HCT116 (cell line): ENCODE measurements around the gene NCR3LG1. TPM values are rescaled to one million over a fixed set of nuclear protein-coding genes. Genes with fewer than 3 reads are reported as not detected.
A peak's percentile ranks its signal among the peaks of the same experiment; 100 is the strongest.

ENCODE experiments used
- ATAC-seq: fragments of 200-7000 bp; cut with Tn5 transposase; 2 replicates; pipeline ENCODE4 v1.9.1; 2020; ENCODE audit warnings: mild to moderate bottlenecking, moderate library complexity
- BruUV-seq: library from RNA; stranded (reverse); fragments of 400-500 nt; replicated peaks from 2 replicates; lab custom pipeline; 2021; lab: Mats Ljungman, UMichigan
- CTCF ChIA-PET: fragments of 300-600 bp; sonication (Branson Sonifier 250); formaldehyde crosslinking; loops from one replicate; lab custom pipeline; 2021; ENCODE audit warnings: antibody characterized with exemption; lab: Charles Lee
- POLR2A ChIA-PET: fragments of 300-600, 350-600 bp; sonication (Branson Sonifier 250); formaldehyde crosslinking; loops from one replicate; lab custom pipeline; 2021; ENCODE audit warnings: antibody characterized with exemption; lab: Charles Lee
- RAD21 ChIA-PET, 2 experiments: fragments of 300-600 bp; sonication (Branson Sonifier 250); formaldehyde crosslinking; loops; one replicate each; lab custom pipeline; 2023; ENCODE audit warnings: low total read pairs in 2 of 2; ENCODE audit not compliant: uncharacterized antibody in 2 of 2, unreplicated experiment in 2 of 2, low non-redundant PET in 1 of 2; lab: Charles Lee
- DNase-seq: peaks from one replicate; pipeline ENCODE4 v3.0.0-alpha.2; 2010; ENCODE audit warnings: low read depth, low spot score
- H2AFZ ChIP-seq: fragments of 200-600 bp; shearing (Covaris generic), sonication (generic); 2 replicates; pipeline ENCODE4 v1.6.1; 2017; ENCODE audit warnings: low read depth, mixed run types, mixed read lengths, antibody characterized with exemption, low read length; ENCODE audit not compliant: poor library complexity, severe bottlenecking
- H3K27ac ChIP-seq: 2 replicates; pipeline ENCODE4 v1.5.1; 2012; ENCODE audit warnings: low read depth, low read length
- H3K27me3 ChIP-seq: fragments of 200-600 bp; sonication (generic); 2 replicates; pipeline ENCODE4 v1.6.1; 2016; ENCODE audit warnings: mixed run types, low read length, mixed read lengths; ENCODE audit not compliant: insufficient read depth
- H3K36me3 ChIP-seq, 2 experiments: fragments of 200-500 bp in 1 of 2; fragments of 200-600 bp in 1 of 2; sonication (Bioruptor generic) in 1 of 2; sonication (generic) in 1 of 2; 2 replicates each; pipeline versions ENCODE4 v1.5.1 to v1.6.1; 2014 to 2016; ENCODE audit warnings: low read length in 2 of 2, inconsistent platforms in 1 of 2, mixed read lengths in 1 of 2, mixed run types in 1 of 2; ENCODE audit not compliant: insufficient read depth in 2 of 2, control insufficient read depth in 1 of 2
- H3K4me1 ChIP-seq, 2 experiments: fragments of 200-600 bp in 1 of 2; sonication (generic) in 1 of 2; 2 replicates each; pipeline versions ENCODE4 v1.5.1 to v1.6.1; 2012 to 2017; ENCODE audit warnings: low read length in 2 of 2, inconsistent platforms in 1 of 2, mild to moderate bottlenecking in 1 of 2, mixed read lengths in 1 of 2, mixed run types in 1 of 2, moderate library complexity in 1 of 2; ENCODE audit not compliant: insufficient read depth in 2 of 2, control insufficient read depth in 1 of 2
- H3K4me2 ChIP-seq: fragments of 200-600 bp; sonication (generic); 2 replicates; pipeline ENCODE4 v1.6.1; 2017; ENCODE audit warnings: mixed run types, low read length, mixed read lengths
- H3K4me3 ChIP-seq, 2 experiments: fragments of 200-600 bp in 1 of 2; sonication (generic) in 1 of 2; replicated peaks in 1 of 2; 2 replicates each; pipeline ENCODE4 v1.5.1; 2011 to 2016; ENCODE audit warnings: low read length in 2 of 2, control low read depth in 1 of 2, low read depth in 1 of 2, mild to moderate bottlenecking in 1 of 2, mixed read lengths in 1 of 2, mixed run types in 1 of 2
- H3K79me2 ChIP-seq: fragments of 200-600 bp; sonication (generic); 2 replicates; pipeline ENCODE4 v1.6.1; 2017; ENCODE audit warnings: mild to moderate bottlenecking, mixed run types, low read length, moderate library complexity, mixed read lengths; ENCODE audit not compliant: insufficient read depth
- H3K9ac ChIP-seq: fragments of 200-600 bp; sonication (generic); 2 replicates; pipeline ENCODE4 v1.6.1; 2016; ENCODE audit warnings: low read length, mixed read lengths
- H3K9me2 ChIP-seq: fragments of 200-600 bp; sonication (generic), shearing (Covaris generic); 2 replicates; pipeline ENCODE4 v1.6.1; 2017; ENCODE audit warnings: mixed run types, mild to moderate bottlenecking, moderate library complexity; ENCODE audit not compliant: insufficient read depth
- H3K9me3 ChIP-seq, 2 experiments: fragments of 200-500 bp in 1 of 2; fragments of 200-600 bp in 1 of 2; sonication (Bioruptor generic) in 1 of 2; sonication (generic) in 1 of 2; 2 replicates each; pipeline ENCODE4 v1.6.1; 2014 to 2017; ENCODE audit warnings: low read length in 2 of 2, mixed read lengths in 2 of 2, inconsistent platforms in 1 of 2, low read depth in 1 of 2, mild to moderate bottlenecking in 1 of 2, mixed run types in 1 of 2, moderate library complexity in 1 of 2; ENCODE audit not compliant: control insufficient read depth in 1 of 2, insufficient read depth in 1 of 2
- H4K20me1 ChIP-seq: fragments of 200-600 bp; sonication (generic), shearing (Covaris generic); 2 replicates; pipeline ENCODE4 v1.6.1; 2017; ENCODE audit warnings: mixed run types, mild to moderate bottlenecking, moderate library complexity; ENCODE audit not compliant: insufficient read depth
- CBX3 ChIP-seq: IDR thresholded peaks from 2 replicates; pipeline ENCODE4 v1.6.1; 2012; ENCODE audit warnings: low read depth
- CEBPB ChIP-seq: IDR thresholded peaks from 2 replicates; pipeline ENCODE4 v1.6.1; 2012; ENCODE audit warnings: low read depth
- EGR1 ChIP-seq: IDR thresholded peaks from 2 replicates; pipeline ENCODE4 v1.6.1; 2012; ENCODE audit warnings: low read depth
- ELF1 ChIP-seq: IDR thresholded peaks from 2 replicates; pipeline ENCODE4 v1.6.1; 2012; ENCODE audit warnings: low read depth, borderline replicate concordance
- EZH2phosphoT487 ChIP-seq: fragments of 200-600 bp; IDR thresholded peaks from 2 replicates; pipeline ENCODE4 v1.6.1; 2018; ENCODE audit warnings: antibody characterized with exemption, borderline replicate concordance
- POLR2A ChIP-seq: IDR thresholded peaks from 2 replicates; pipeline ENCODE4 v1.7.0; 2011; ENCODE audit warnings: borderline replicate concordance; ENCODE audit not compliant: insufficient read depth, insufficient read length; ENCODE audit errors: extremely low read depth
- POLR2AphosphoS5 ChIP-seq: IDR thresholded peaks from 2 replicates; pipeline ENCODE4 v1.6.1; 2011; ENCODE audit warnings: mild to moderate bottlenecking, low read depth, low read length, moderate library complexity
- SIN3A ChIP-seq: IDR thresholded peaks from 2 replicates; pipeline ENCODE4 v1.6.1; 2012; ENCODE audit warnings: low read depth
- SP1 ChIP-seq: IDR thresholded peaks from 2 replicates; pipeline ENCODE4 v1.6.1; 2012; ENCODE audit warnings: low read depth
- SRF ChIP-seq: IDR thresholded peaks from 2 replicates; pipeline ENCODE4 v1.6.1; 2012; ENCODE audit warnings: low read depth
- TCF7L2 ChIP-seq: IDR thresholded peaks from 2 replicates; pipeline ENCODE4 v1.7.0; 2011; ENCODE audit warnings: borderline replicate concordance, inconsistent platforms; ENCODE audit not compliant: insufficient read depth, insufficient read length; ENCODE audit errors: extremely low read depth
- ZFX ChIP-seq: fragments of 450-650 bp; IDR thresholded peaks from 2 replicates; pipeline ENCODE4 v1.6.1; 2017
- ZNF274 ChIP-seq: fragments of 200-500 bp; sonication (Bioruptor generic); IDR thresholded peaks from 2 replicates; pipeline ENCODE4 v1.6.1; 2014; ENCODE audit warnings: mild to moderate bottlenecking, low read depth, low read length, inconsistent platforms
- intact Hi-C: fragments of 100-400 bp; cut with micrococcal nuclease; formaldehyde crosslinking; loops from 2 replicates; pipeline ENCODE4 v1.10.0; 2022
- total RNA-seq: library from RNA; stranded (reverse); gene quantifications from one replicate; pipeline ENCODE4 v1.2.1, GENCODE V29; 2021; ENCODE audit not compliant: unreplicated experiment
- TF ChIP-seq, protein P1 (sequence below): IDR thresholded peaks from 2 replicates; pipeline ENCODE4 v1.6.1; 2012
- TF ChIP-seq, protein P2 (sequence below), 3 experiments: fragments of 200-600 bp in 1 of 3; sonication (generic) in 1 of 3; IDR thresholded peaks in 2 of 3; conservative IDR thresholded peaks in 1 of 3; 2 replicates each; pipeline ENCODE4 v1.5.1; 2012 to 2017; ENCODE audit warnings: low read depth in 2 of 3, low read length in 2 of 3, antibody characterized with exemption in 1 of 3, borderline replicate concordance in 1 of 3, control low read depth in 1 of 3, mild to moderate bottlenecking in 1 of 3, mixed read lengths in 1 of 3, mixed run types in 1 of 3, moderate library complexity in 1 of 3; ENCODE audit not compliant: insufficient read depth in 1 of 3
- TF ChIP-seq, protein P3 (sequence below): IDR thresholded peaks from 2 replicates; pipeline ENCODE4 v1.6.1; 2011; ENCODE audit warnings: mild to moderate bottlenecking, low read length, moderate library complexity; ENCODE audit not compliant: insufficient replicate concordance; ENCODE audit errors: extremely low read depth

The NCR3LG1 gene
- total RNA-seq, 1 experiment from 2014 or later, result 1.5 TPM

DNA sequence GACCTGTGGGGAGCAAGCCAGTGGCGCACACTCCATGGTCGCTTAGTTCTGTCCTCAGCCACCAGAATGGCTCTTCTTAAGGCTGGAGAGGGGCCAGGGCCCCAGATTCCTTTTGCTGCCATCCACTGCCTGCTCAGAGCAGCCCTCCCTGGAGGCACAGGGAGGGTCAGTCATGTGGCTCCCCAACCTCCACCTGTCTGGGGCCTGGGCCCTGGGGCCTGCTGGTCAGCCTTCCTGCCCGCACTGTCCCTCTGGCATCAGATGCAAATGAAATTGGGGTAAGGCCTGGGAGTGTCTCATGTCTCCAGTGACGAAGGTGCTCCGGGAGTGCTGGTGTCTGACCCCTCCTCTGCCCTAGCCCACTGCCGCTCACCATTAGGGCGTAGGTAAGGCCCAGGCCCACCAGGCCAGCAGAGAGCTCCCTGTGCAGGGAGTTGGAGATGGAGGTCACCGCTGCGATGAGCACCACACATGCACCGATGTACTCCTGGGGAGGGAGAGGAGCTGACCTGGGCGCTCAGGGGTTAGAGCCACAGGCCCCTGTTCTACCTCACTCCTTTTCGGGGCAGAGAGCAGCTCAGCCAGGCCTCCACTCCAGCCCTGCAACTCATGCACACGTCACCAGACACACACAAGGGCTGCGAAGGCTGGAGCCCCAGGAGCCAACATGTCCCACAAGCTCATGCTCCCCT, 45.9 kb downstream of the NCR3LG1 start:
- BruUV-seq, result no TSS peak
- Histone ChIP-seq H4K20me1 (no peaks in the 10 kb centered on the region), H3K79me2 (no peaks in the 10 kb centered on the region), H3K9me2 (no peaks in the 10 kb centered on the region), H3K4me2 (no peak overlapping the region), H3K27me3 (no peaks in the 10 kb centered on the region), H3K4me1 (peaks cover 3 to 7% of the 10 kb centered on the region in 2 experiments; a peak in 2 of 4 replicates), H3K27ac (no peak overlapping the region), H2AFZ (no peak overlapping the region), H3K9me3 (no peaks in the 10 kb centered on the region), H3K4me3 (no peak overlapping the region), H3K9ac (no peak overlapping the region), H3K36me3 (no peaks in the 10 kb centered on the region)
- no peak for TF ChIP-seq EZH2phosphoT487
- no peak for TF ChIP-seq EGR1
- no peak for TF ChIP-seq POLR2AphosphoS5
- TF ChIP-seq, protein P1, sequence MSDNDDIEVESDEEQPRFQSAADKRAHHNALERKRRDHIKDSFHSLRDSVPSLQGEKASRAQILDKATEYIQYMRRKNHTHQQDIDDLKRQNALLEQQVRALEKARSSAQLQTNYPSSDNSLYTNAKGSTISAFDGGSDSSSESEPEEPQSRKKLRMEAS, result no peak
- TF ChIP-seq CBX3, result no peak
- TF ChIP-seq ZFX, result no peak
- TF ChIP-seq CEBPB, result no peak
- no peak for TF ChIP-seq TCF7L2
- no peak for TF ChIP-seq POLR2A
- TF ChIP-seq SP1, result no peak
- TF ChIP-seq SIN3A, result no peak
- ChIA-PET RAD21 (no interaction called here), CTCF (interaction anchor here (1.1 to 1.8 kb wide), 3 partner anchors 9 to 76 kb away, joined by 3 to 5 read pairs (median 3); partner anchors contain the start of gene KCNJ11), POLR2A (no interaction called here)
- intact Hi-C loops, result no loop called here
- DNase-seq, result no peak
- no peak for ATAC-seq

DNA sequence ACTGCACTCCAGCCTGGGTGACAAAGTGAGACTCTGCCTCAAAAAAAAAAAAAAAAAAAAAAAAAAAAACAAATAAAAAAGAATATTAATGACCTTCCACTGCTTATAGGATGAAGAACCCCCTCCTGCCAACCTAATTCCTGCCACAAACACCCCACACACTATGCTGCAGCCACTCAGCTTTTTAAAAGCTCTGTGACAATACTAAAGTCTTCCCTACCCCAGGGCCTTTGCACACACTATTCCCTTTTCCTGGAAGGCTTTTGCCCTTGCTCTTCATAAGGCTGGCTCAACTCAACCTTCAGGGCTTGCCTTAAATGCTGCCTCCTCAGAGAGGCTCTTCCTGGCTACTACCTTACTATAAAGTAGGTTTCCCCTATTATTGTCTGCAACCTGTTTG, 47.6 kb downstream of the NCR3LG1 start:
- RAD21 ChIA-PET, result no interaction called here
- ATAC-seq, result no peak
- TF ChIP-seq TCF7L2, result no peak
- TF ChIP-seq, protein P2, sequence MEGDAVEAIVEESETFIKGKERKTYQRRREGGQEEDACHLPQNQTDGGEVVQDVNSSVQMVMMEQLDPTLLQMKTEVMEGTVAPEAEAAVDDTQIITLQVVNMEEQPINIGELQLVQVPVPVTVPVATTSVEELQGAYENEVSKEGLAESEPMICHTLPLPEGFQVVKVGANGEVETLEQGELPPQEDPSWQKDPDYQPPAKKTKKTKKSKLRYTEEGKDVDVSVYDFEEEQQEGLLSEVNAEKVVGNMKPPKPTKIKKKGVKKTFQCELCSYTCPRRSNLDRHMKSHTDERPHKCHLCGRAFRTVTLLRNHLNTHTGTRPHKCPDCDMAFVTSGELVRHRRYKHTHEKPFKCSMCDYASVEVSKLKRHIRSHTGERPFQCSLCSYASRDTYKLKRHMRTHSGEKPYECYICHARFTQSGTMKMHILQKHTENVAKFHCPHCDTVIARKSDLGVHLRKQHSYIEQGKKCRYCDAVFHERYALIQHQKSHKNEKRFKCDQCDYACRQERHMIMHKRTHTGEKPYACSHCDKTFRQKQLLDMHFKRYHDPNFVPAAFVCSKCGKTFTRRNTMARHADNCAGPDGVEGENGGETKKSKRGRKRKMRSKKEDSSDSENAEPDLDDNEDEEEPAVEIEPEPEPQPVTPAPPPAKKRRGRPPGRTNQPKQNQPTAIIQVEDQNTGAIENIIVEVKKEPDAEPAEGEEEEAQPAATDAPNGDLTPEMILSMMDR (IDR thresholded peaks at IDR 0.05 in 2 of 3, conservative IDR thresholded peaks at IDR 0.05 in 1 of 3; ENCODE audit: borderline replicate concordance in 1 of 3, insufficient read depth in 1 of 3, low read depth in 2 of 3, low read length in 2 of 3), result no peak
- no peak for TF ChIP-seq POLR2AphosphoS5
- no peak for TF ChIP-seq SRF
- no peak for TF ChIP-seq ZNF274
- no peak for TF ChIP-seq SIN3A
- no peak for TF ChIP-seq ELF1
- TF ChIP-seq, protein P3, sequence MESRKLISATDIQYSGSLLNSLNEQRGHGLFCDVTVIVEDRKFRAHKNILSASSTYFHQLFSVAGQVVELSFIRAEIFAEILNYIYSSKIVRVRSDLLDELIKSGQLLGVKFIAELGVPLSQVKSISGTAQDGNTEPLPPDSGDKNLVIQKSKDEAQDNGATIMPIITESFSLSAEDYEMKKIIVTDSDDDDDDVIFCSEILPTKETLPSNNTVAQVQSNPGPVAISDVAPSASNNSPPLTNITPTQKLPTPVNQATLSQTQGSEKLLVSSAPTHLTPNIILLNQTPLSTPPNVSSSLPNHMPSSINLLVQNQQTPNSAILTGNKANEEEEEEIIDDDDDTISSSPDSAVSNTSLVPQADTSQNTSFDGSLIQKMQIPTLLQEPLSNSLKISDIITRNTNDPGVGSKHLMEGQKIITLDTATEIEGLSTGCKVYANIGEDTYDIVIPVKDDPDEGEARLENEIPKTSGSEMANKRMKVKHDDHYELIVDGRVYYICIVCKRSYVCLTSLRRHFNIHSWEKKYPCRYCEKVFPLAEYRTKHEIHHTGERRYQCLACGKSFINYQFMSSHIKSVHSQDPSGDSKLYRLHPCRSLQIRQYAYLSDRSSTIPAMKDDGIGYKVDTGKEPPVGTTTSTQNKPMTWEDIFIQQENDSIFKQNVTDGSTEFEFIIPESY, result no peak

More for the DNA sequence above, 47.6 kb downstream of the NCR3LG1 start:
- Histone ChIP-seq H3K36me3 (no peaks in the 10 kb centered on the region), H4K20me1 (no peaks in the 10 kb centered on the region), H3K9ac (no peak overlapping the region), H3K79me2 (no peaks in the 10 kb centered on the region), H3K27me3 (no peaks in the 10 kb centered on the region), H3K4me1 (peaks cover 3 to 7% of the 10 kb centered on the region in 2 experiments; a peak in 2 of 4 replicates), H3K27ac (no peak overlapping the region), H3K4me2 (peak overlapping the region; percentile 24; the same call in 1 of the 2 replicates), H3K9me2 (no peaks in the 10 kb centered on the region), H2AFZ (no peak overlapping the region), H3K9me3 (no peaks in the 10 kb centered on the region), H3K4me3 (no peak overlapping the region)
- ChIA-PET POLR2A (no interaction called here), CTCF (interaction anchor here (1.8 kb wide), 1 partner anchor 10 kb away, joined by 5 read pairs; the partner anchor contains the start of gene KCNJ11)
- no TSS peak for BruUV-seq
- no peak for DNase-seq
- intact Hi-C loops, result no loop called here
